PC-3 (cell line): ENCODE results near the gene CNRIP1. TPM values are rescaled to one million over a fixed set of nuclear protein-coding genes. Genes with fewer than 3 reads are reported as not detected.

Source experiments
- ATAC-seq: fragments of 200-7000 bp; cut with Tn5 transposase; 2 replicates; pipeline ENCODE4 v1.9.1; 2020; ENCODE audit warnings: mild to moderate bottlenecking, moderate library complexity
- BruUV-seq: library from RNA; stranded (reverse); fragments of 400-500 nt; replicated peaks from 2 replicates; lab custom pipeline; 2021; lab: Mats Ljungman, UMichigan
- CTCF ChIA-PET: fragments of 300-600 bp; sonication (Branson Sonifier 250); formaldehyde crosslinking; loops from one replicate; lab custom pipeline; 2022; ENCODE audit warnings: antibody characterized with exemption; lab: Charles Lee
- POLR2A ChIA-PET: fragments of 300-600 bp; sonication (Branson Sonifier 250); formaldehyde crosslinking; loops from one replicate; lab custom pipeline; 2022; ENCODE audit warnings: antibody characterized with exemption; ENCODE audit not compliant: unreplicated experiment; lab: Charles Lee
- DNase-seq: peaks from one replicate; pipeline ENCODE4 v3.0.0-alpha.2; 2015
- H2AFZ ChIP-seq: fragments of 300-600 bp; sonication (generic); 2 replicates; pipeline ENCODE4 v1.6.0; 2016; ENCODE audit warnings: antibody characterized with exemption, low read length
- H3F3A ChIP-seq: fragments of 300-600 bp; sonication (generic); one replicate; pipeline ENCODE4 v1.6.0; 2017; ENCODE audit warnings: antibody characterized with exemption, low read length, control low read depth, mild to moderate bottlenecking; ENCODE audit not compliant: unreplicated experiment
- H3K27ac ChIP-seq: fragments of 300-600 bp; sonication (generic); 2 replicates; pipeline ENCODE4 v1.5.1; 2016; ENCODE audit warnings: mild to moderate bottlenecking, low read length
- H3K27me3 ChIP-seq: fragments of 300-600 bp; sonication (generic); 2 replicates; pipeline ENCODE4 v1.6.1; 2016; ENCODE audit warnings: low read length, mixed read lengths
- H3K36me3 ChIP-seq: fragments of 300-600 bp; sonication (generic); 2 replicates; pipeline ENCODE4 v1.6.1; 2016; ENCODE audit warnings: low read depth, mixed run types, low read length, mixed read lengths
- H3K4me1 ChIP-seq: fragments of 300-600 bp; sonication (generic); 2 replicates; pipeline ENCODE4 v1.5.1; 2016; ENCODE audit warnings: low read length; ENCODE audit not compliant: insufficient read depth
- H3K4me2 ChIP-seq: fragments of 300-600 bp; sonication (generic); 2 replicates; pipeline ENCODE4 v1.6.0; 2016; ENCODE audit warnings: low read length
- H3K4me3 ChIP-seq: fragments of 300-600 bp; sonication (generic); 2 replicates; pipeline ENCODE4 v1.5.1; 2016; ENCODE audit warnings: mild to moderate bottlenecking, low read length, mixed read lengths
- H3K79me2 ChIP-seq: fragments of 300-600 bp; sonication (generic); 2 replicates; pipeline ENCODE4 v1.6.1; 2017; ENCODE audit warnings: low read length, mixed read lengths
- H3K9ac ChIP-seq: fragments of 300-600 bp; sonication (generic); 2 replicates; pipeline ENCODE4 v1.6.0; 2016; ENCODE audit warnings: mild to moderate bottlenecking, low read length
- H3K9me2 ChIP-seq: fragments of 300-600 bp; sonication (generic); replicated peaks from 2 replicates; pipeline ENCODE4 v1.6.1; 2016; ENCODE audit warnings: mixed run types, low read length, mixed read lengths
- H3K9me3 ChIP-seq: fragments of 300-600 bp; sonication (generic); 2 replicates; pipeline ENCODE4 v1.6.1; 2016; ENCODE audit warnings: low read length, mixed read lengths
- H4K20me1 ChIP-seq: fragments of 300-600 bp; sonication (generic); 2 replicates; pipeline ENCODE4 v1.6.1; 2016; ENCODE audit warnings: low read length, mixed read lengths
- EZH2 ChIP-seq: fragments of 300-600 bp; sonication (generic); IDR thresholded peaks from one replicate; pipeline ENCODE4 v1.6.1; 2017; ENCODE audit warnings: antibody characterized with exemption, mild to moderate bottlenecking, low read length; ENCODE audit not compliant: unreplicated experiment
- EZH2phosphoT487 ChIP-seq: fragments of 300-600 bp; sonication (generic); IDR thresholded peaks from 2 replicates; pipeline ENCODE4 v1.6.1; 2018; ENCODE audit warnings: mild to moderate bottlenecking, antibody characterized with exemption, low read length, borderline replicate concordance
- intact Hi-C: fragments of 100-400 bp; cut with micrococcal nuclease; formaldehyde crosslinking; loops from 2 replicates; pipeline ENCODE4 v1.9.0; 2023
- total RNA-seq: library from RNA; depleted of rRNA; stranded (reverse); fragments of >200 nt; gene quantifications from 2 replicates; pipeline ENCODE4 v1.2.3, GENCODE V29; 2014
- TF ChIP-seq, protein P1 (sequence below): fragments of 300-600 bp; sonication (generic); conservative IDR thresholded peaks from 2 replicates; pipeline ENCODE4 v1.5.1; 2017; ENCODE audit warnings: antibody characterized with exemption, low read depth, mild to moderate bottlenecking, low read length

Gene CNRIP1
- total RNA-seq, 1 experiment from 2014 or later = 11.7 TPM

- H3K27me3 ChIP-seq = no peaks in the 10 kb centered on the region
- no peak overlapping the region for H3K4me2 ChIP-seq
- ChIA-PET POLR2A (no interaction called here), CTCF (interaction anchor here (1.0 to 2.0 kb wide), 3 partner anchors 38 to 169 kb away, joined by 5 to 15 read pairs (median 11); no protein-coding TSS in a partner anchor)
- no peak for TF ChIP-seq EZH2phosphoT487
- TF ChIP-seq EZH2 = no peak
- TF ChIP-seq, protein P1, sequence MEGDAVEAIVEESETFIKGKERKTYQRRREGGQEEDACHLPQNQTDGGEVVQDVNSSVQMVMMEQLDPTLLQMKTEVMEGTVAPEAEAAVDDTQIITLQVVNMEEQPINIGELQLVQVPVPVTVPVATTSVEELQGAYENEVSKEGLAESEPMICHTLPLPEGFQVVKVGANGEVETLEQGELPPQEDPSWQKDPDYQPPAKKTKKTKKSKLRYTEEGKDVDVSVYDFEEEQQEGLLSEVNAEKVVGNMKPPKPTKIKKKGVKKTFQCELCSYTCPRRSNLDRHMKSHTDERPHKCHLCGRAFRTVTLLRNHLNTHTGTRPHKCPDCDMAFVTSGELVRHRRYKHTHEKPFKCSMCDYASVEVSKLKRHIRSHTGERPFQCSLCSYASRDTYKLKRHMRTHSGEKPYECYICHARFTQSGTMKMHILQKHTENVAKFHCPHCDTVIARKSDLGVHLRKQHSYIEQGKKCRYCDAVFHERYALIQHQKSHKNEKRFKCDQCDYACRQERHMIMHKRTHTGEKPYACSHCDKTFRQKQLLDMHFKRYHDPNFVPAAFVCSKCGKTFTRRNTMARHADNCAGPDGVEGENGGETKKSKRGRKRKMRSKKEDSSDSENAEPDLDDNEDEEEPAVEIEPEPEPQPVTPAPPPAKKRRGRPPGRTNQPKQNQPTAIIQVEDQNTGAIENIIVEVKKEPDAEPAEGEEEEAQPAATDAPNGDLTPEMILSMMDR = no peak
- H3F3A ChIP-seq = no peaks in the 10 kb centered on the region
- no TSS peak for BruUV-seq
- no peak overlapping the region for H3K27ac ChIP-seq
- no peaks in the 10 kb centered on the region; the same call in 1 of the 2 replicates for H3K4me1 ChIP-seq
- H3K79me2 ChIP-seq = no peaks in the 10 kb centered on the region
- H3K36me3 ChIP-seq = no peaks in the 10 kb centered on the region
- H3K4me3 ChIP-seq = no peak overlapping the region
- ATAC-seq (no peak), DNase-seq (no peak)
- no peaks in the 10 kb centered on the region for H4K20me1 ChIP-seq
- intact Hi-C loops = loop anchor here (5.0 kb wide), 1 partner anchor 151 kb away; no protein-coding TSS in a partner anchor
- no peaks in the 10 kb centered on the region for H3K9me3 ChIP-seq
- no peak overlapping the region for H3K9ac ChIP-seq
- no peak overlapping the region for H2AFZ ChIP-seq
- H3K9me2 ChIP-seq = no peaks in the 10 kb centered on the region
Measured at GRCh38 chr2:68291314-68291713, 28.4 kb downstream of the CNRIP1 start.

DNA sequence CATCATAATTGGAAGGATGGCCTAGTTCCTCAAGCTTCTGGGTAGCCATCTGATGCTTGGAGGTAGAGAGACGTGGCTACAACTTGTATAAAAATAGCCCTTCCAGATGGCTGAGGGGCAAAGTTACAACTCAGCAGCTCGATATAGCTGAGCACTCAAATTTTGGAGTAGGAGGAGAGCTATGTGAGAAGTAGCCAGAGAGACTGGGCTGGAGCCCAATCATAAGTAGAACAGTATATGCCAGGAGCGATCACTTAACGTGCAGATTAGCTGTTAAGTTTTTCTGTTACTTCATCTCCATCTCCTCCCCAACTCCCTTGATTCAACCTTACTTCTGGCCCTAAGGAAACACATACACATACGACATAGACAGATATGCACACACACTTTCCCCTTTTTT lies 28.8 kb downstream of the CNRIP1 start:
- ChIA-PET POLR2A (no interaction called here), CTCF (interaction anchor here (2.0 kb wide), 2 partner anchors 67 to 169 kb away, joined by 11 to 15 read pairs; no protein-coding TSS in a partner anchor)
- Histone ChIP-seq H3F3A (no peaks in the 10 kb centered on the region), H3K36me3 (no peaks in the 10 kb centered on the region), H2AFZ (no peak overlapping the region), H4K20me1 (no peaks in the 10 kb centered on the region), H3K27ac (no peak overlapping the region), H3K4me2 (no peak overlapping the region), H3K4me1 (no peaks in the 10 kb centered on the region; the same call in 1 of the 2 replicates), H3K9ac (no peak overlapping the region), H3K27me3 (no peaks in the 10 kb centered on the region), H3K79me2 (no peaks in the 10 kb centered on the region), H3K9me3 (no peaks in the 10 kb centered on the region), H3K9me2 (no peaks in the 10 kb centered on the region), H3K4me3 (no peak overlapping the region)
- intact Hi-C loops = loop anchor here (5.0 kb wide), 1 partner anchor 151 kb away; no protein-coding TSS in a partner anchor
- ATAC-seq = no peak
- no TSS peak for BruUV-seq
- no peak for TF ChIP-seq EZH2
- TF ChIP-seq EZH2phosphoT487 = no peak
- DNase-seq = no peak

DNA sequence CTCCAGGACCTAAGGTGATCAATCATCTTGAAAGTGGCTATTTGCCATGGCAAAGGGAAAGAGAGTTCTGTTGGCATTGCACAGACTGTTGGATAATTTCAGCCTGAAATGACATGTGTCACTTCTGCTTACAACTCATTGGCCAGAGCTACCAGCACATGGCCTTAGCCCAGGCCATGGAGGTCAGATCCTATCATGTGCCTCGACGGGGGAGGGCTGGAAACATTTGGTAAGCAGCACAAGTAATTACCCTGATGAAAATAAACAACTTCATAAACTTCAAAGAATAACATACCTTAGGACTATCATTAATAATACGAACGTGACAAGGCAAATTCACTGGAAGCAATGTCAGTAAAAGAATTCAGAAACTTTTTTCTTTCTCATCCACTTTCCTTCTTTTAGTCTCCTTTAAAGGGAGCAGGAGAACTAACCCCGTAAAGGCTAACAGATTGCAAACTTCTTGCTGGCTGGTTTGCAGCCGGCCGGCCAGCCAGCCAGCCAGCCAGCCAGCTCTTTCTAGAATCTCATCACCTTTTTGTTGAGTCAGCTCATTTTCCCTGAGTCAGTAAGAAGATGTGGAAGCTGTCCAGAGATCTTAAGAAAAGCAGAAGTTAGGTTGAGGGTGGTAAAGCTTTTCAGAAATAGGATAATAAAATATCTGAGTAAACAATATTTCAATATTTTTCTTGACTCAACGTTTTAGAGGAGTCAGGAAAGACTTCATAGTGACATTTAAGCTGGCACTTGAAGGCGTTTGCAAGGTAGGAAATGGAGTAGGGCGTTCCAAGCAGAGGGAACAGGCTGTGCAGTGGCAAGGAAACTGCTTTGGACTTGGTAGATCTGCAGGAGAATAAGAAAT lies 31.9 kb downstream of the CNRIP1 start:
- peak; percentile 53 for ATAC-seq
- ChIA-PET POLR2A (interaction anchor here (0.6 kb wide), 1 partner anchor 93 kb away, joined by 4 read pairs; no protein-coding TSS in a partner anchor), CTCF (interaction anchor here (0.6 kb wide), 2 partner anchors 18 to 82 kb away, joined by 3 to 10 read pairs; no protein-coding TSS in a partner anchor)
- TF ChIP-seq EZH2 (no peak), EZH2phosphoT487 (no peak)
- TF ChIP-seq, protein P1 = no peak
- no peaks in the 10 kb centered on the region; the same call in 1 of the 2 replicates for H3K4me1 ChIP-seq
- no peaks in the 10 kb centered on the region for H3K9me2 ChIP-seq
- no peaks in the 10 kb centered on the region for H3F3A ChIP-seq
- peak; percentile 14 for DNase-seq
- H2AFZ ChIP-seq = no peak overlapping the region
- intact Hi-C loops = no loop called here
- BruUV-seq = no TSS peak
- H3K4me2 ChIP-seq = no peak overlapping the region
- no peaks in the 10 kb centered on the region for H3K9me3 ChIP-seq
- H3K27me3 ChIP-seq = no peaks in the 10 kb centered on the region
- H3K79me2 ChIP-seq = no peaks in the 10 kb centered on the region
- no peaks in the 10 kb centered on the region for H3K36me3 ChIP-seq
- H3K4me3 ChIP-seq = no peak overlapping the region
- no peaks in the 10 kb centered on the region for H4K20me1 ChIP-seq
- H3K9ac ChIP-seq = no peak overlapping the region
- no peak overlapping the region for H3K27ac ChIP-seq
